Spleen (tissue), 7 donors: ENCODE measurements around the gene SPEM1.

Experiments
- CTCF ChIP-seq, 11 experiments: fragments of 200-600 bp in 7 of 11; fragments of 450-650 bp in 4 of 11; sonication (generic) in 4 of 11; IDR thresholded peaks in 8 of 11; conservative IDR thresholded peaks in 3 of 11; 1 replicate in 7 of 11; 2 replicates in 4 of 11; pipeline versions ENCODE4 v1.4.0 to v1.8.0; 2016 to 2021; ENCODE audit warnings: antibody characterized with exemption in 11 of 11, inconsistent platforms in 4 of 11, mild to moderate bottlenecking in 1 of 11
- POLR2A ChIP-seq, 3 donors: fragments of 450-650 bp; IDR thresholded peaks; one replicate each; pipeline ENCODE4 v1.5.1; 2017; ENCODE audit warnings: antibody characterized with exemption in 3 of 3, mild to moderate bottlenecking in 1 of 3
- POLR2AphosphoS5 ChIP-seq, 3 donors: sonication (generic); formaldehyde crosslinking; IDR thresholded peaks; one replicate each; pipeline ENCODE4 v1.5.1; 2017; ENCODE audit warnings: antibody characterized with exemption in 3 of 3
- donor health status: DM: no; HTN: no; CAD: no; lungs with moderate emphysema.
- donor health status: DM: no; HTN: no; CAD: no.
- donor health status: DM: no; HTN: no; CAD: no.

DNA sequence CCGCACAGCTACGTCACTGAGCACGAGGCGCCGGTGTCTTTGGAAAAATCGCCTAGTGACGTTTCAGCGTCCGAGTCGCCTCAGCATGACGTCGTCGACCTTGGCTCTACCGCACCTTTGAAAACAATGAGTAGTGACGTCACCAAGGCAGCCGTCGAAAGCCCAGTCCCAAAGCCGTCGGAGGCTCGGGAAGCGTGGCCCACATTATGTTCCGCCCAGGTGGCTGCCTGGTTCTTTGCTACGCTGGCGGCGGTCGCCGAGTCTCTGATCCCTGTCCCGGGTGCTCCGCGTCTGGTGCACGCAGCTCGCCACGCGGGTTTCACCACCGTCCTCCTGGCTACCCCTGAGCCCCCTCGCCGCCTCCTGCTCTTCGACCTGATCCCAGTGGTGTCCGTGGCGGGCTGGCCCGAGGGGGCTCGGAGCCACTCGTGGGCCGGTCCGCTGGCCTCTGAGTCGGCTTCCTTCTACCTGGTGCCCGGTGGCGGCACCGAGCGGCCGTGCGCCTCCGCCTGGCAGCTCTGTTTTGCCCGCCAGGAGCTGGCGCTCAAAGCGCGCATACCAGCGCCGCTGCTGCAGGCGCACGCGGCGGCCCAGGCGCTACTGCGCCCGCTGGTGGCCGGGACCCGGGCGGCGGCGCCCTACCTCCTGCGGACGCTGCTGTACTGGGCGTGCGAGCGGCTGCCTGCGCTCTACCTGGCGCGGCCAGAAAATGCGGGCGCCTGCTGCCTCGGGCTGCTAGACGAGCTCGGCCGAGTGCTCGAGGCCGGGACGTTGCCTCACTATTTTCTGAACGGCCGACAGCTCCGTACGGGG is 16.6 kb downstream of the SPEM1 start:
- TF ChIP-seq CTCF (IDR thresholded peaks at IDR 0.05 in 8 of 11, conservative IDR thresholded peaks at IDR 0.05 in 3 of 11) (peak; percentile 35 to 95 (median 83)), POLR2A (IDR thresholded peaks at IDR 0.05) (no peak), POLR2AphosphoS5 (IDR thresholded peaks at IDR 0.05) (peak; percentile 67 to 80 (median 77))
